HG02981 (cell line): Measurements from ENCODE around the gene TEX29.
A peak's percentile ranks its signal among the peaks of the same experiment; 100 is the strongest.

ENCODE experiments used
- ATAC-seq: cut with Tn5 transposase; IDR thresholded peaks from one replicate; pipeline ENCODE4 v1.9.1; 2021; ENCODE audit warnings: mild to moderate bottlenecking, moderate library complexity; ENCODE audit not compliant: unreplicated experiment

TEX29 gene

DNA sequence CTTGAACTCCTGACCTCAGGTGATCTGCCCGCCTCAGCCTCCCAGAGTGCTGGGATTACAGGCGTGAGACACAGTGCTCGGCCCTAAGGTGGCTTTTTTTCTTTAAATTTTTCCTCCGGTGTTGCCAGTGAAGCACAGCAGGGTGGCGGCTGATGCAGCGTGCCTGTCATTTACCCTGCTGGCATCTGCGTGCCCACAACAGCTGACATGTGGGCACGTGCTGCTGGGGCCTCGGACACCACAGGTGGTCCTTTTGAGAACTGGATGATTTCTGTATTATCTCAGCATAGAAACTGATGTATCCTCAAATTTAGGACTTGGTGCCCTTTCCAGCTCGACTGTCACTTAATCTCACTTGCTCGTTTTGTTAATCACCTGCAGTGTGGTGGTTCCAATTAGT lies 31.2 kb upstream of the TEX29 start:
- ATAC-seq: no peak

GRCh38 chr13:111291908-111292307 lies 28.5 kb upstream of the TEX29 start:
- no peak for ATAC-seq

- ATAC-seq: no peak
These were observed 27.5 kb upstream of the TEX29 start for GRCh38 chr13:111292710-111293485.

DNA sequence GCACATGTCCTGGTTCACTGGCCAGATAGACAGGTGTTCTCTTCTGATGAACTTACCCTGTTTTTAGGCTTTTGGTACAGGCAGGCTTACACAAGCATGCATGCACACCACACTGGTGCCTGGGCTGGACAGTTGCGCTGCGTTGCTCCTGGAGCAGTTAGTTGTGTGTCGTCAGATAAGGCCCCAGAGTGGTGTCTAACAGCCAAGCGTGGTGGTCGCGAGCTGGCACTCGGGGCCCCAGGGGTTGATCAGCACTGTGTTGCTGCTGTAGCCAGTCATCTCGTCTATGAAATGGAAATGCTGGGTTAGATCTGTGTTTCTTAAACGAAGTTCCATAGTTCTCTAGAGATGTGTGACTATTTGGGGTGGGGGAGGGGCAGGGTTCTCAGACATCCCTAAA lies 24.6 kb upstream of the TEX29 start:
- ATAC-seq: no peak

- no peak for ATAC-seq
These were observed 24.0 kb upstream of the TEX29 start for GRCh38 chr13:111296417-111296816.

GRCh38 chr13:111298214-111298975 lies 22.0 kb upstream of the TEX29 start:
- ATAC-seq: no peak

DNA sequence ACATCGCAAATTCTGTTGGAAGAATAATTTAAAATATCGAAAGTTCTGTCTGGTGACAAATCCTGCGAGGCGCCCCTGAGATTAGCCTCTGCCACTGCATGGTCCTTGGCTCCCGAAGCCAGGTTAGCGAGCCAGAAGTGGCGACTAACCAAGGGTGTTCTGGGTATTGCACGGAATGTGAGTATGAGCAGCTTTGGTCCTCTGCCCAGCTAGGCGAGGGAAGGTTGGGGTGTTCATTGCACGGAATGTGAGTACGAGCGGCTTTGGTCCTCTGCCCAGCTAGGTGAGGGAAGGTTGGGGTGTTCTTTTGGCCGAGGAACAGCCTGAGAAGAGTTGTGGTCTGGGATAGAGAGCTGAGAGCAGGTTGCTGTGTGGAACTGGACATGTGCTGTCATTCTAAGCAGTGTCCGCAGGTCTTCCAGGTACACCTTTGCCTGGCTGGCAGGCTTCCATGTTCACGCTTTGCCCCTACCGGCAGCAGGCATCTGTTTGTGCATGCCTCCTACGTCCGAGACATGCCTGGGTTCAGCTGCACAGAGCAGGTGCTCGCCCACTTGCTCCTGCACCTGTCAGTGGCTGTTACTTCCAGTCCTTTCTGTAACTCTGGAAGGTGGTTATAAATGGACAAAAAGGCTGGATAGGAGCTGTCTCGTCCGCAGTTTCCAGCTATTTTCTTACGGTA lies 18.3 kb upstream of the TEX29 start:
- no peak for ATAC-seq

DNA sequence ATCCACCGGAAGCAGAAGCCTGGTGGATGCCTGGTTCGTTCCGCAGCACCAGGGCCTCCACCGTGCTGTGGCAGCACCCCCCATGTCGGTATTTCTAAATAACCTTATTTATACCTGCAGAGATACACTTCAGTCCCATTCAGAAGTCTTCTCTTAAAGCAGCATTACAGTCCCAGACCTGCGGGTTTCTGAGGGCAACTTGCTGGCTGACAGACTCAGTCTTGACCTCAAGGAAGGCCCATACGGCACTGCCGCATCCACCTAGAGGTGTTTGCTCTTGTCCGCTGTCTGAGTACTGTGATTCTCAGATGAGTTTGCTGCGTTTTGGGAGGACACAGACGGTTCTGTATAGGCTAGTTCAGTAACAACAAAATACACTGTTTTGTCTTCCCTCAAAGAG lies 16.9 kb upstream of the TEX29 start:
- ATAC-seq: peak; percentile 9

DNA sequence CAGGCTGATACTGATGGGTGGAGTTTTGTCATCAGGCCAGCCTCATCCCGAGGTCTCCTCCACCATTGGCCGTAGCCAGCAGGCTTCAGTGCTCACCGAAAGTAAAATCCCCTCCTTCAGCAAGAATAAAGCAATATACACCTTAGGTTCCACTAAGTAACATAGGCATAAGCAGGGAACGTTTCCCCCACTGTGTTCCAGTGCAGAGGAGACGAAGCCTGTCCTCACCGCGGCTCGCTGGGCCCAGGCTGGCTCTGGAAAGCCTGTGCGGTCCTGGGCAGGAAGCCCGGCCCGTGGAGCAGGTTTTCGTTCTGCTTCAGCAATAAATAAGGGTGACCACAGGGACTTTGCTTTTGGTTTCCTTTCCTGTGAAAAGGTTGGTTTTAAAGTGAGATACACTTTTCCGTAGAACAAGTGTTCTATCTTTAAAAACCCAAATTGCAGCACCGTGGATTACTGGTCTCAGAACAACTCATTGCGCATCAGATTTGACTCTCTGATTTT lies 16.3 kb upstream of the TEX29 start:
- peak; percentile 95 for ATAC-seq

- no peak for ATAC-seq
These were observed 15.7 kb upstream of the TEX29 start for GRCh38 chr13:111304603-111305289.

DNA sequence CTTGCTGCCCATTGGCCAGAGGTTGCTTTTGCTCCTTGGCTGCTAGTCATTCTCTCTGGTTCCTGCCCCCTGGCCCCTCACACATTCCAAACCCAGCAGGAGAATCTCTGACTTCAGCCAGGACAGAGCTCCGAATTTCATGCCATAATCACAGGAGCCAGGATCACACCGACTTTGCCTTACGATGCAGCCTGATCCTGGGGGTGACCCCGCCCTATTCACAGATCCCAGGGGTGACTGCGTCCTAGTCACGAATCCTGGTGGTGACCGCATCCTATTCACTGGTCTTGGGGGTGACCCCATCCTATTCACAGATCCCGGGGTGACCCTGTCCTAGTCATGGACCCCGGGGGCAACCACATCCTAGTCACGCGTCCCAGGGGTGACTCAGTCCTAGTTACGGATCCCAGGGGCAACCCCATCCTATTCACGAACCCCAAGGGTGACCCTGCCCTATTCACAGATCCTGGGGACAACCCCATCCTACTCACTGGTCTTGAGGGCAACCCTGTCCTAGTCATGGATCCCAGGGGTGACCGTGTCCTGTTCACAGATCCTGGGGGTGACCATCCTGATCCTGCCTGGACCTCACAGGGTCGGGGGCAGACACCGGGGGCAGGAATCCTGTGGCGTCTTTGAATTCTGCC lies 7.4 kb upstream of the TEX29 start:
- no peak for ATAC-seq

GRCh38 chr13:111313911-111314425 lies 6.5 kb upstream of the TEX29 start:
- no peak for ATAC-seq

DNA sequence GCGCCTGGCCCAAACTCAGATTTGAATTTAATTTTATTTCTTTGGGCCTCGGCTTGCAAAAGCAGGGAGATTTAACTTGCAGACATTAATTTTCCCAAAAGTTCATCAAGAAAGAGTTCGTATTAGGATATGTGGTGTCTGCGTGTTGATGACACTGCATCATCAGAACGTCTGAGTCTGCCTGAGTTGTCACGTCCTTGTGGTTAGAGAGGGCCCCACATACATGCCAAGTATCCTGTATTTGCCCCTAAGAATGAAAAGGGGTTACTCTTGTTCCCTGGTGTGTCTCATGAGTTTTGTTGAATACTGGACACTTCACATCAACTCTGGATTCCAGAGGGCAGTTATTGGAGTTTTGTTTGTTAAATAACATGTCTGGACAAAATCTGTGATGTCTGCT lies 5.6 kb upstream of the TEX29 start:
- ATAC-seq: no peak

GRCh38 chr13:111315347-111315995 lies 5.0 kb upstream of the TEX29 start:
- ATAC-seq: no peak

GRCh38 chr13:111316161-111316730 lies 4.2 kb upstream of the TEX29 start:
- ATAC-seq: no peak

- ATAC-seq: no peak
These were observed 3.3 kb upstream of the TEX29 start for GRCh38 chr13:111317042-111317550.

GRCh38 chr13:111317571-111318345 lies 2.7 kb upstream of the TEX29 start:
- no peak for ATAC-seq

DNA sequence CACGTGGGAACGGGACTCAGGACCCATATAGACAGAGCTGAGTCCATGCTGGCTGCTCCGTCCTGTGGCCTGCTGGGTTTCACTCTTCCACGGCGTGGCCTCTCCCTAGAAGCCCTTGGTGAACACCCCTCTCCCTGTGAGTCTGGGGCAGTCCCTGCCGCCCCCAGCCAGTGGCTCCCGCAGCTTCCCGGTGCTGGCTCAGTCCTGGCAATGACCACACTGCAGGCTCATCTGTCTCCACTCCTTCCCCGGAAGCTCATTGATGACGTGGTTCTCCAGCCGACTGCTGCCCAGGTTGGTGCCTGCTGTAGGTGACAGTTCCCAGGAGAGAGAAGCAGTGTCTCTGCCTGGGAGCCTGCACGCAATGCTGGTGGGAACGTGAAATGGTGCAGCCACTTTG lies 2.1 kb upstream of the TEX29 start:
- no peak for ATAC-seq
